ENCODE measurements around the gene PABPN1L.

The PABPN1L gene

DNA sequence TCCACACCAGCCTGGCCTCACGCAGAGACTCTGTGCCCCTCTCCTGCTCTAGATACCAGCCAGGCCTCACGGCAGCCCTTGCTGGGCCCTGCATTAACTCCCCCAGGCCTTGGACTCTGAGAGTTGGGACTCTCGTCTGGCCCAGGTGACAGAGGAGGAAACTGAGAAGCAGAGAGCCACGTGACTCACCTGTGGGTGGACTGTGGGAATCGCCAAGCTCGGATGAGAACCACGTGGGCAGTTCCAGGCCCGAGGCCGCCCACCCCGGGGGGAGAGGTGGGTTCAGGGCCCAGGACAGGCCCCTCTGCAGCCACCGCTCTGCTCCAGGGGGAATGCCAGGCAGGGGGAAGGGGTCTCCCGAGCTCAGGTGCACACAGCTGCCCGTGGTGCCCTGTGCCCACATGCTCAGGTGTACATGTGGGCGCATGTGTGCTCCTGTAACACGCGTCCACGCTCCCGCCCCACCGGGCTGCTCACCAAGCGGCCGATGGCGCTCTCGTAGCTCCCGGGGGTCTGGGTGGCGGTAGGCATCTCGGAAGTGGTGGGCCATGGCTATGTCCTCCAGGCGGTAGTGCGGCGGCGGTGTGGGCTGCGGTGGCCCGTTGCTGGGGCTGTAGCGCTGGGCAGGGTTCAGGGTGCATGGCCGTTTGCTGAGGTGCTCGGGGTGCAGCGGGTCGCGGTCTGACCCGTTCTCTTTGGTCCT is 18.3 kb upstream of the PABPN1L start:
- FAIRE-seq (no peak), DNase-seq (ENCODE audit: insufficient read length, low spot score) (no peak)

DNA sequence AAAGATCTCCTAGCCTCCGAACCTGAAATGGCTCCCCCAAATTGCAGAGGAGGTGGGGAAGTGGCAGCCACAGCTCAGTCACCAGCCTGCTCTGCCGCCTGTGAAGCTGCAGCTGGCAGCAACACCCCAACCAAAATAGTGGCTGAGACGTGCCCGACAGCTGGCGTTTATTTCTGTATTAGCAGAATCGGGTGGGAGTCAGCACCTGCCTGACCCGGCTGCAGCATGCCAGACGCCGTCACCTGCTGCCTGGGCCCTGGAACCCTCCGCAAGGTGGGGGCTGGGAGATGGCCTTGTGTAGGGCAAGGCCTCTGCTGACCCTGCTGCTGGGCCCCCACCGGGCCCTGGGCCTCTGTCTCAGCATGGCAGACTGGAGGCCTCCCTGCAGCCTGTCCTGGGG is 17.5 kb upstream of the PABPN1L start:
- DNase-seq (ENCODE audit: insufficient read length, low spot score) (no peak), FAIRE-seq (no peak)

DNA sequence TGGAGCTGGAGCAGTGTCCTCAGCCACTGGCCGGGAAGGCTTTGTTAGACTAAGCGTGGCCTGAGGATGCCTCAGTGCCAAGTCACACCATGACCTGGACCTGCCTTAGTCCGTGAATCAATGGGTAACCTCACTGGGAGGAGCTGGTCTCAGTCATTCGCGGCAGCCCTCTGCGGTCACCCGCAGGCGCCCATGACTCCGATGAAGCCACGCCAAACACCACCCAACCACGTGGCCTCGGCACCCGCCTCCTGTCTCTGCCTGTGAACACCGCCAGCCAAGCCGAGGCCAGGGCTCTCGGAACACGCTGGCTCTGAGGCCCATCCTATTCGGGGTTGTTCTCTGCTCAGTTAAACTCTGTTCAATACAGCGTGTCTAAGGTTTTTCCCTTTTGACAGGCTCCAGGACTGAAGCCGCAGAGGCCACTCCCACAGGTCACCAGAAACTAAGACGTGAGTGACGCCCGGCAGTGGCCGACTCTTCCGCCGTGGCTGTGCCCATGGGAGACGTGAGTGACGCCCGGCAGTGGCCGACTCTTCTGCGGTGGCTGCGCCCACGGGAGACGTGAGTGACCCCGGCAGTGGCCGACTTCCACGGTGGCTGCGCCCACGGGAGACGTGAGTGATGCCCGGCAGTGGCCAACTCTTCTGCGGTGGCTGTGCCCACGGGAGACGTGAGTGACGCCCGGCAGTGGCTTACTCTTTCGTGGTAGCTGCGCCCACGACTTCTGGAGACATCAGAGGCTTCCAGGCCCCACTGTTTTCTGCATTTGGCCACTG is 16.8 kb upstream of the PABPN1L start:
- no peak for FAIRE-seq

DNA sequence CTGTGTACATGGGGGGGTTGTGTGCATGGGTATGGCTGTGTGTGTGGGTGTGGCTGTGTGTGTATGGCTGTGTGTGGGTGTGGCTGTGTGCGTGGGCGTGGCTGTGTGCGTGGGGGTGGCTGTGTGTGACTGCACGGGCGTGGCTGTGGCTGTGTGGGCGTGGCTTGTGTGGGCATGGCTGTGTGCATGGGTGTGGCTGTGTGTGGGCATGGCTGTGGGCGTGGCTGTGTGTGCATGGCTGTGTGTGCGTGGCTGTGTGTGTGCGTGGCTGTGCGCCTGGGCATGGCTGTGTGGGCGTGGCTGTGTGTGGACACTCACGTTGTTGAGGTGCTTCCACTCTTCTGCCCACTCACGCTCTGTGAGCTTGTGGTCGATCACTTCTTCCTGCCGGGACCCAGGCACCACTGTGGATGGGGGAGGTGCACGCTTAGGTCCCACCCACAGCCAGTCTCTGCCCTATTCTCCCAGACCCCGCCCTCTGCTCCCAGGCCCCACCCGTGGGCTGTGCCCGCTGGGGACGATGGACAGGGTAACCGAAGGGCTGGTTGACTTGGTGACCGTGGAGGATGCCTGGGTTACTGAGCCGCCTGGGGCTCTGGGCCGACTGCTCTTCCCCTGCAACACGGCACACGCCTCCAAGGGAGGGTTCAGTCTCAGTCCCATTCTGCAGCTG is 16.0 kb upstream of the PABPN1L start:
- no peak for DNase-seq (ENCODE audit: insufficient read length, low spot score)
- FAIRE-seq, result peak; percentile 79

More for the DNA sequence above, 16.8 kb upstream of the PABPN1L start:
- no peak for DNase-seq (ENCODE audit: insufficient read length, low spot score)

DNA sequence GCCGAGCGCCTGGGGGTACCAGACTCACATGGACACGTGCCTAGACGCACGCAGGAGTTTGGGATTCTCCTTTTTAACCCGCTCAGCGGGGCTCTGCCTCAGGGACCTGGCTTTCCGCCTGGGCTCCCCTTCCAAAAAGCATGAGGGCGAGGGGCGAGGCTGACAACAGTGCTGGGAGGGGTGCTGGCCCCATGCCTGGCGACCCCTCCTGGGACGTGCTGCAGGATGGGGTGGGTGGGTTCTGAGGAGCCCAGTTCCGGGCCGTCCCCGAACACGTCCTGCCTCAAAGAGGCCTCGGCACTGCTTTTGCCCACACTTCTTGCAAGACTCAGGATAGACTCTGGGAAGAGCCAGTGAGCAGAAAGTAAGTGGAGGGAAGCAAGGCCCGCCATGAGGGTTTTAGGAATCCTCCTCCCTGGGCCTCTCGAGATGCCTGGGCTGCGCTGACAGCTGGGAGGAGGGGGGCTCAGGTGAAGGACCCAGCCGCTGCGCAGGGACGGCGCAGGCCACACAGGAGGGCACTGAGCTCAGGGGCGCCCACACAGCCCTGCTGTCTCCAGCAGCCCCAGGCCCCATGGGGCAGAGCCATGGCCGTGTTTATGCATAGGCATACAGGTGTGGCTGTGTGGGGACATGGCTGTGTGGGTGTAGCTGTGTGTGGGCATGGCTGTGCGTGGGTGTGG is 15.4 kb upstream of the PABPN1L start:
- no peak for DNase-seq (ENCODE audit: insufficient read length, low spot score)
- FAIRE-seq, result no peak

DNA sequence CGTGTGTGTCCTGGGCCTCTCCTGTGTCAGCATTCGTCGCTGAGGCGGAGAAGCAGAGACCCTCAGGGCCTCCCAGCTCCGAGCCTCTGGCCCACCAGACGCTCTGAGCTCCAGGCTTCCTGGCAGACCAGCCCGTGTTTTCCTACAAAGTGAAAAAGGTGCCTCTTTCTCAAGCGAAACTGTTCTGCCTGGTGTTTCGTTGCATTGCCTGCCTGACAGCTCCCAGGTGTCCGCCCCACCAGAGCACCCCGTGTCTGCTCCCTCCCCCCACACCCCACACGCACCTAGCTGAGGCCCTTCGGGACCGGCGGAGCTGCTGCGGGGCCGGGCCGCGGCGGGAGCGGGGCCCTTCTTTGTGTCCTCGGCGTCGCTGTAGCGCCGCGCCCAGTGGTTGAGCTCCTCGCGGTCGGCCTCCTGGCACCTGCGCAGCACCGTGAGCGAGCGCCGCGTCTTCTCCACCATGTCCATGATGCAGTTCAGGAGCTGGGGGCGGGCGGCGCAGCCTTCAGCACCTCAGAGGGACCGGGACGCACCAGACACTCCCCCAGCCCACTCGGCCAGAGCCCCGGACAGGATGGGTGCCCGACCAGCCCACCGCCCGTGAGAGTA is 14.7 kb upstream of the PABPN1L start:
- FAIRE-seq (no peak), DNase-seq (ENCODE audit: insufficient read length, low spot score) (no peak)

DNA sequence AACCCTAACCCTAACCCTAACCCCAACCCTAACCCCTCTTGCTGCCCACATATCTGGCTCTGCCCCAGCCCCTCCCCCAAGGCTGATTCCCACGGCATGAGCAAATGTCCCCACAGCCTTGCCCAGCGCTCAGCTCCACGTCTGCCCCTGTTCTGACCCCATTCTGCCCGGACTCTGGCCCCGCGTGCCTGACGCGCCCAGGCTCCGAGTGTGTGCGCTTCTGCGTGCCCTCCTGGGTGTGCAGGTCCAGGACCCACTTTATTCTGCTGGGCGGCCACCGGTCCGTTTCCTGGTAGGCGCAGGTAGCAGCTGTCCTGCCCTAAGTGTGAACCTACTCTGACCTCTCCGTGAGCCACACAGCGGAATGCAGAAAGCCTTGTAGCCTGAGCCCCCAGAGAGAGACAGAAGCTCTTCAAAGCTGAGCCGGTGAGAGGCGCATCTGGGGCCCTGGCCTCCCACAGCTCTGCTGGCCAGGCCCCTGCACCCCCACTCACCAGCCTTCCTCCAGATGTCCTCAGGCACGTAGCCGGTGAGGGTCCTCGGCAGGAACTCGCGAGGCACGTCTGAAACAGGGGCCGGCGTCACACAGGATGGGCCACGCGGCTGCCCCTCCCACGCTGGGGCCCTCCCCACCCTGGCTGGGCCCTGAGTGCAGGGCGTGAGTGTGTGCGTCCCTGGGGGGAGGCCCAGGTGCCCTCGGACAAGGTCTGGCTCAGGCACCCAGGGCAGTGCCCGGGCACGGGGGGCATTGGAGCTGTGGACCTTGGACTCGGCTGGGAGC is 14.0 kb upstream of the PABPN1L start:
- FAIRE-seq (no peak), DNase-seq (ENCODE audit: insufficient read length, low spot score) (no peak)

DNA sequence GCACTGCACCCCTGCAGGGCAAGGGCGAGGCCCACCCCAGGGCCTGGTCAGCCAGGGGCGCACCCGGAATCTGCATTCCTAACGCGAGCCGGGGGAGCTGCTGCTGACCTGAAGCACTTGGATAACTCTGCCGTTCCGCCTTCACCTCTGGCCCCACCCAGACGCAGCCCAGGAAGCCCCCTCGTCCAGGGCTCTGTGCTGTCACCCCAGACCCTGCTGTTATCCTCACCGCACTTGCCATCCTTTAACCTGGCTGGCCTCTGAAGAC is 13.3 kb upstream of the PABPN1L start:
- no peak for DNase-seq (ENCODE audit: insufficient read length, low spot score)
- FAIRE-seq, result no peak

DNA sequence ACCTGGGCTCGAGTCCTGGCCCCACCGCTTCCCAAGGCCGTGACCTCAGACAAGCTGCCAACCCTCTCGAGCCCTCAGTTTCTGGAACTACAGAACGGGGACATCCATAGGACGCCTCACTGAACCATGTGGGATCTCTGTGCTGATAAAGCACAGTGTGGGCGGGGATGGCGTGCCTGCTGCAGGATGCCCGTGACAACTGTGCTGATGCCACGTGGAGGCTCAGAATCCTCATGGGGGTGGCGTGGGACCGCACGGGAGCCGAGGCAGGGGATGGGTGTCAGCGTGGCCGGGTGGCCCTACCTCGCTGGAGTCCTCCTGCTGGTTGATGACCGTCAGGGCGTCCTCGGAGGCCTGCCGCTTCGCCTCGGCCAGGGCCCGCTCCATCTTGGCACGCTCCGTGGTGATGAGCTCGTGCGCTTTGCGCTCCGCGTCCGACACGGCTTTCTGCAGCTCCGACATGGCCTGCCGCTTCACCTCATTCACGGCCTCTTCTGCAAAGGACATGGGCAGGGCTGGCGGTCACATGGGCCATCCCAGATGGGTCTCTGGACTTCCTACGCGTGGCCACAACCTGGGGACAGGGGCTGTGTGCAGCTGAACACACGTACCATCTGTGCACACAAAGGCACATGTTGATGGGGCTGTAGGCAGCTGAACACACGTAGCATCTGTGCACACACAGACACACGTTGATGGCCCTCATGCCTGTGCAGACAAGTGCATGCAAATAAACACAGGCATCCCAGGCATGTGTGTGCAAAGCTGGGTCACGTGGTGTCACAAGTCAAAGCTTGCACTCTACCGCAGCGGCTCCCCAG is 12.7 kb upstream of the PABPN1L start:
- DNase-seq (ENCODE audit: insufficient read length, low spot score) (no peak), FAIRE-seq (peak; percentile 46)

DNA sequence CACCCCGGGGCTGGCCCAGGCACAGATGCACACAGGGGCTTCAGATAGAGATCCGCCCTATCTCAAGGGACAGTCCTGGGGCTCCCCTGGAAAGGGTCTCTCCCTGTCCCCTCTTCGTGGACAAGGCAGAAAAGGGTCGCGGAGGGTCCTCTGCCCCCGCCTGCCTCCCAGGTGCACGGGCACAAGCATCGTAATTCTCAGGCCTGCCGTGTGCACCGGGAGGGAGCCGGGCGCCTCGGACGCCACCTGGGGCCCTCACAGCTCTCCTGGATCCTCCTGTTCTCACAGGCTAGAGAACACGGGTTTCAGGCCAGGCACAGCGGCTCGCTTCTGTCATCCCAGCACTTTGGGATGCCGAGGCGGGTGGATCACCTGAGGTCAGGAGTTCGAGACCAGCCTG is 11.9 kb upstream of the PABPN1L start:
- no peak for DNase-seq (ENCODE audit: insufficient read length, low spot score)
- FAIRE-seq, result no peak

DNA sequence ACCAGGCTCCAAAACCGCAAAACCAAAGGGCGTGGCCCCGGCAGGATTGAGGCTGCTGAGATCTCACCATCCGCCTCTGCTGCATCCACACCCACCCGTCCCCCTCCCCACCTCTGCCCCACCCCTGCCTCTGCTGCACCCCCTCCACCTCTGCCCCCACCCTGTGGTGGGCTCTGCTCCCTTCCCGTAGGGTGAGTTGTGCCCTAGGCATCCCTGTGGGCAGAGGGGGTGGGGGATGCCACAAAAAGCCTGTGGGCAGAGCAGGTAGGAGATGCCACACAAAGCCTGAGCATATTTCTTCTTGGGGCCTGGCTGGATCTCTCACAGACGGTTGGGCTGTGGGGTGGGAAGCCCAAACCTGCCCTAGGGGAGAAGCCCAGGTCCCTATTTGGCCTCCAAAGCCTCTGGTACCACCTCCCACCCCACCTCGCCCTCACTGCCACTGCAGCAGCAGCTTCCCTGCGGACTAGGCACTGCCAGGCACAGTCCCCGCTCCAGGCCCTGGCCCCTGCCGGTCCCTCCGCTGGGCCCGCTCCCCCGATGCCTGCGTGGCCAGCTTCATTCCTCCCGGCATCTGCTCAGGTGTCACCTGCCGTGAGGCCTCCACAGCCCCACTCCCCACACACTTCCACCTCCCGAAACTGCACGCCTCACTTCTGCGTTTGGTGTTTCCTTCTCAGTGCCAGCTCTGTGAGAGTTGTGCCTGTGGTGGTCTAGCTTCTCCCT is 11.3 kb upstream of the PABPN1L start:
- FAIRE-seq (no peak), DNase-seq (ENCODE audit: insufficient read length, low spot score) (no peak)

DNA sequence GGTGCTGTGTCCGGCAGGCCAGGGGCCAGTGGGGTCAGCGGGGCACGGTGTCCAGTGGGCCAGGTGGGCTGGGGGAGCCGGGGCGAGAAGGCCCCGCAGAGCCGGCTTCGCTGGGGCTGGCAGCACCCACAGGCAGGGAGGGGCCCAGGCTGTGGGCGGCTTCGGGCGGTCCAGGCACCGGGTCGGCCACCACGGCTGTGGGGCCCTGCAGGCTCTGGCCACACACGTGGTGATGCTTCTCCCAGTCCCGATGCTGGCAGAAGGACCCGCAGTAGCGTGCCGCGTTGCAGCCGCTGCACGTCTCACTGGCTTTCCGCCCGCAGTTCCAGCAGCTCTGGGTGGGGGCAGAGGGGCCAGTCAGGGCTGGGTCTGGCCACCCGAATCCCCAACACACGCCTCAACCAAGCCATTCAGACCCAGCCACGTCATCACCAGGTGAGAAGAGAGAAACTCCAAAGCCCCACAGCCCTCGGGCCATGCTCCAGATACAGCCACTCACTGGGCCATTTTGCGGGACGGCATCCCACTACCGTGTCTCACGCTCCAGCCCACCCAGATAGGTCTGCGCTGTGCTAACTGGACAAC is 10.6 kb upstream of the PABPN1L start:
- DNase-seq (ENCODE audit: insufficient read length, low spot score) (no peak), FAIRE-seq (no peak)

DNA sequence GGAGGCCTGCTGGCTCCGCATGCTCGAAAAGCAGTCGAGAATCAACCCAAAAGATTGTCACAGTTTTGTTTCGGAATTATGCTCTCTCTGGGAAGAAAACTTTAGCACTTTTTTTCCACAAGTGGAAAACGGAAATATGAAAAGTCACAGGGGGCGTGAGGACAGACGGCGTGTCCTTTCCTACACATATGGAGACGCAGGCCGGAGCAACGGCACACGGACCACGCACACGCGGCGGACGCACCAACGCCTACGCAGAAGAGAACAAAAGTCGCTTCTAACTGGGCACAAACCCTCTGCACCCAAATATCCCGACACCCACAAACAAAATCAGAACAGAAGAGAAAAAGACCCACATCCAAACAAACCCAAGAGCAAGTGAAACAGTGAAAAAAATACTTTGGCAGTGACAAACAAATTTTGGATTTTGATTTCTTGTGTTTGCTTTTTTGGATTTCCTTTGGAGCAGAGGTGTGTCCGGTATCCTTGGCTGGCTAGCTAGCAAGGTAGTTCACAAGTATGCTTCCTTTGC is 9.3 kb upstream of the PABPN1L start:
- FAIRE-seq (no peak), DNase-seq (ENCODE audit: insufficient read length, low spot score) (no peak)

DNA sequence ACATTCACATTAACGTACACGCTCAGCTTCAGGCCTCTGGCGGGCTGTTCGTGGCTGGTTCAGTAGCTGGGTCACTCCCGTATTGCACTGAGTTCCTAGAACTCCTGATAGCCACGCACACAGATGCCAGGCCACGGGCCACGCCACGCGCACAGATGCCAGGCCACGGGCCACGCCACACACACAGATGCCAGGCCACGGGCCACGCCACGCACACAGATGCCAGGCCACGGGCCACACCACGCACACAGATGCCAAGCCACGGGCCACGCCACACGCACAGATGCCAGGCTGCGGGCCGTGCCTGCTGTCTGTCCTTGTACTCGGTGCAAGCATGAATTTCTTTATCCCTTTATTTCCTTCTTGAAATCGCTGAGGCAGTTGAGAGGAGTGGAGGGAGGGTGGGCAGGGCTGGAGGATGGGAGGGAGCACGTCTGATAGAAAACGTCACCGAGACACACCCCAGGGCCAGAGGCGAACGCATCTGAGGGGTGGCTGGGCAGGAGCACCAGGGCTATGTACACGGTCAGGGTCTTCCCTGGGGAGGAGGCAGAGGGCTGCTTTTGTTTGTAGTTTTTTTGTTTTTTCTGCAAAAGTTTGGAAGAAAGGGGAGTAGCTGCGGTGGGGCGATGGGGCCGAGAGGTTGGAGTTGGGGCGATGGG is 8.6 kb upstream of the PABPN1L start:
- DNase-seq (ENCODE audit: insufficient read length, low spot score) (no peak), FAIRE-seq (no peak)

DNA sequence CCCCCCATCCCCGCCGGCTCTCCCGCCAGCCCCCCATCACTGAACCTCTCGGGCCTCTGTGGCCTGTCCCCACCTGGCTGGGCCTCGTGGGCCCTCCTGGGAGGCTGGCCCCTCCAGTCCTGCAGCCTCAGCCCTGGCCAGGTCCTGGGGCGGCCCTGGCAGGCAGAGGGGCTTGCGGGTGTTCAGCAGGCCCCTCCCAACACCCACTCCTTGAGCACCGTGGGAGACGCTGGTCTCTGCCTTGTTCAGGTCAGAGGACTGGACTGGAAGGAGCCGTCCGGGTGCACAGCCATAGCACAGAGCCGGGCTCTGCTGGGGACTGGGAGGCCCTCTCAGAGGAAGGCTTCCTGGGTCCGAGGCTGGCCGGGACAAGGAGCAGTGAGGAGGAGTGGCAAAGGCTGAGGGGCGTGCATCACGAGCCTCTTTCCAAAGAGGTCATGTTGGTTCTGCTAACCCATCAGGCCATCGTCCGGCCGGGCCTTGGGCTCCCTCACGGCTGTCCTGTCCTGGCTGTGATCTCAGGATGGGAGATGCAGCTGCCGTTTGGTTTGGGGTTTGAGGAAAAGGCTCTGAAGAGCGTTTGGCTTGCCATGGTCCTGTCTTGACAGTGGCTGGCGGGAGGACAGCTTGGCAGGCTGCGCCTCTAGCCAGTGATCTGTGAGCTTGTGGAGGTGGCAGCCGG is 6.3 kb upstream of the PABPN1L start:
- DNase-seq (ENCODE audit: insufficient read length, low spot score), result no peak
- FAIRE-seq, result no peak

DNA sequence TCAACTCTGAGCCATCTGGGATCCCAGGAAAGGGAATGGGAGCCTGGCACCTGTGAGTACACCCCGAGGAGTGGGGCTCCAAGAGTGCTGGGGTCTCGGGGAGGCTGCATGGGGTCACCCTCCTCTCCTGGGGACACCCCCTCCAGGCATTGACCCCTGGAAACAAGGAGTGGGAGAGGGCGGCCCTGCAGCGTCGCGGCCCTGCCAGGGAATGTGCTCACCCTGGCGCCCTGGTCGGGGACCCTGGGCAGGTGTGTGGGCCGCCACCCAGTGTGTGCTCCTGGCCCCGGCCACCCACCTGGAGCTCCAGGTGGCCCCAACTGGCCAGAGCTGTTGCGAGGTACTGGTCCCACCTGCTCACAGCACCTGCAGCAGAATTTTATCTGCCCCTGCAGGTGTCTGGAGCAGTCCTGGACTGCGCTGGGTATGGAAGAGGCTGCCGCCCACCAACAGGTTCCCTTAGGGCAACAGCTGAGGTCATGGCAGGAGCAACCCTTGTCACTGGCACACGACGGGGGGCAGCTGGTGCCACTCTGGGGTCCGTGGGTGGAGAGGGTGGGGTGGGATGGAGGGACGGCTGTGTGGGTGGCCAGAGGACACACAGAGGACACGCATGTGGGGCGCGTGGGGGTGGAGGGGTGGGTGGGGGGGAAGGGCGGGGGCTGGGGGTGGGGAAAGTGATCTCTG is 5.4 kb upstream of the PABPN1L start:
- FAIRE-seq (no peak), DNase-seq (ENCODE audit: insufficient read length, low spot score) (no peak)

DNA sequence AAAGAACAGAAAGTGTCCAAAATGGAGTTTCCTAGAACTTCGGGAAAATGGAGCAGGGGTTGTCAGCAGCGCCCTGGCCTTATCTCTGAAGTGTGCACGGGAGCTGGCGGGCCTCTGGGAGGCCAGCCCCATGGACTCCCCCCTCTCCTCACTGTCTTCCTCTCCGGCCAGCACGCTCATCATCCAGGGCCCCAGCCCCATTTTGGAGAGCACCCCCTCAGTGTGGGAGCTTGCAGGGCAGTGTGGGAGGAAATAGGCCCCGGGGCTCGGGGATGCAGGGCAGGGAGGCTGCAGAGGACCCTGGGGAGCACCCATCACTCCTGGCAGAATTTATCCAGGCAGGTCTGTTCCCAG is 4.9 kb upstream of the PABPN1L start:
- no peak for FAIRE-seq
- DNase-seq (ENCODE audit: insufficient read length, low spot score), result no peak
